ENCODE results near the gene NIM1K.
"Not testable (repeated sequence)": the region's sequence is repeated elsewhere in the genome, so short reads cannot be mapped to it uniquely, and the experiment has no call there.

GRCh38 chr5:43201442-43201841 is 9.4 kb downstream of the NIM1K start:
- not testable (repeated sequence) for TF ChIP-seq CTCF (IDR thresholded peaks at IDR 0.05; ENCODE audit: insufficient read depth, low read length); POLR2AphosphoS5 (IDR thresholded peaks at IDR 0.05; ENCODE audit: low read depth); SPI1 (IDR thresholded peaks at IDR 0.05; ENCODE audit: borderline replicate concordance, low read depth)

All from HL-60 (cell line).